HEK293 (cell line): ENCODE results near the gene PALM3.

Source experiments
- REPIN1 ChIP-seq: fragments of 450-650 bp; formaldehyde crosslinking; IDR thresholded peaks from 2 replicates; pipeline ENCODE4 v1.5.1; 2017; ENCODE audit warnings: missing biosample characterization, missing genetic modification characterization, low read depth
- TCF7L2 ChIP-seq: IDR thresholded peaks from 2 replicates; pipeline ENCODE4 v1.6.1; 2011; ENCODE audit warnings: low read depth, mild to moderate bottlenecking, inconsistent platforms, low read length, moderate library complexity, borderline replicate concordance
- YY1 ChIP-seq: fragments of 450-650 bp; formaldehyde crosslinking; IDR thresholded peaks from 2 replicates; pipeline ENCODE4 v1.5.1; 2018; ENCODE audit warnings: missing biosample characterization, missing genetic modification characterization
- ZBTB17 ChIP-seq: fragments of 450-650 bp; formaldehyde crosslinking; IDR thresholded peaks from 2 replicates; pipeline ENCODE4 v1.5.1; 2016; ENCODE audit warnings: missing biosample characterization, missing genetic modification characterization
- ZFP3 ChIP-seq: fragments of 450-650 bp; formaldehyde crosslinking; IDR thresholded peaks from 2 replicates; pipeline ENCODE4 v1.5.1; 2016; ENCODE audit warnings: low read depth, missing biosample characterization, missing genetic modification characterization
- ZNF274 ChIP-seq, 2 experiments: fragments of 200-500 bp in 1 of 2; fragments of 450-650 bp in 1 of 2; sonication (Bioruptor generic) in 1 of 2; formaldehyde crosslinking in 1 of 2; IDR thresholded peaks; 2 replicates each; pipeline versions ENCODE4 v1.5.1 to v1.6.1; 2014 to 2016; ENCODE audit warnings: borderline replicate concordance in 1 of 2, inconsistent platforms in 1 of 2, low read length in 1 of 2, missing biosample characterization in 1 of 2, missing genetic modification characterization in 1 of 2
- ZNF292 ChIP-seq: fragments of 450-650 bp; formaldehyde crosslinking; IDR thresholded peaks from 2 replicates; pipeline ENCODE4 v1.5.1; 2016; ENCODE audit warnings: low read depth, missing biosample characterization, missing genetic modification characterization, borderline replicate concordance
- ZNF311 ChIP-seq: fragments of 450-650 bp; formaldehyde crosslinking; IDR thresholded peaks from 2 replicates; pipeline ENCODE4 v1.5.1; 2017; ENCODE audit warnings: missing biosample characterization, missing genetic modification characterization, borderline replicate concordance
- ZNF660 ChIP-seq: fragments of 450-650 bp; IDR thresholded peaks from 2 replicates; pipeline ENCODE4 v1.5.1; 2018; ENCODE audit warnings: missing biosample characterization, mild to moderate bottlenecking, missing genetic modification characterization
- ZNF837 ChIP-seq: fragments of 450-650 bp; formaldehyde crosslinking; IDR thresholded peaks from 2 replicates; pipeline ENCODE4 v1.5.1; 2016; ENCODE audit warnings: missing biosample characterization, missing genetic modification characterization
- TF ChIP-seq, protein P1 (sequence below): fragments of 450-650 bp; formaldehyde crosslinking; IDR thresholded peaks from 2 replicates; pipeline ENCODE4 v1.5.1; 2016; ENCODE audit warnings: missing biosample characterization, missing genetic modification characterization
- TF ChIP-seq, protein P2 (sequence below): fragments of 450-650 bp; formaldehyde crosslinking; IDR thresholded peaks from 2 replicates; pipeline ENCODE4 v1.5.1; 2016; ENCODE audit warnings: missing biosample characterization, missing genetic modification characterization, low read depth

DNA sequence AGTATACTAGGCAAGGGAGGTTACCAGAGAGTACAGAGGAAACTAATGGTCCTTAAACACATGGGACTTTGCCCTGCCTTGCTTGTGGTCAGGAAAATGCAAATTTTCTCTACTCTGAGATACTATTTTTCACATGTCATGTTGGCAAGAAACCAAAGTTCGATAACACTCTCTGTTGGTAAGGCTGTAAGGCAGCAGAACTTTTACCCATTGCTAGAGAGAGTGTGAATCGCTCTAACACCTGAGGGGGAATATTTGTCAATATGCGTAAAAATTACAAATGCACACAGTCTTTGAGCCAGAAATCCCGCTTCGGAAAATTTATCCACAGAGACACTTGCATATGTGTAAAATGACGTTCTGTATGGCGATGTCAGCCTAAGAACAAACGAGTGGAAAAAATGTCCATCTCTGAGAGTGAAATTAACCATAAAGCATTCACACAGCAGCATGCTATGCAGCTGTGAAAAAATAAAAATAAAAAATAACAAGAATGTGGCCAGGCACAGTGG lies 46.3 kb downstream of the PALM3 start:
- TF ChIP-seq ZNF660 (tag by site-specific recombination) (no peak), REPIN1 (tag by site-specific recombination) (no peak), YY1 (tag by site-specific recombination) (no peak), TCF7L2 (no peak), ZNF274 (IDR thresholded peaks at IDR 0.05; ENCODE audit: low read length) (no peak), ZNF274 (tag by site-specific recombination; IDR thresholded peaks at IDR 0.05; ENCODE audit: borderline replicate concordance) (no peak), ZFP3 (no peak), ZNF837 (no peak), ZBTB17 (tag by site-specific recombination) (peak; percentile 67), ZNF292 (tag by site-specific recombination) (no peak), ZNF311 (no peak)
- TF ChIP-seq, protein P1, sequence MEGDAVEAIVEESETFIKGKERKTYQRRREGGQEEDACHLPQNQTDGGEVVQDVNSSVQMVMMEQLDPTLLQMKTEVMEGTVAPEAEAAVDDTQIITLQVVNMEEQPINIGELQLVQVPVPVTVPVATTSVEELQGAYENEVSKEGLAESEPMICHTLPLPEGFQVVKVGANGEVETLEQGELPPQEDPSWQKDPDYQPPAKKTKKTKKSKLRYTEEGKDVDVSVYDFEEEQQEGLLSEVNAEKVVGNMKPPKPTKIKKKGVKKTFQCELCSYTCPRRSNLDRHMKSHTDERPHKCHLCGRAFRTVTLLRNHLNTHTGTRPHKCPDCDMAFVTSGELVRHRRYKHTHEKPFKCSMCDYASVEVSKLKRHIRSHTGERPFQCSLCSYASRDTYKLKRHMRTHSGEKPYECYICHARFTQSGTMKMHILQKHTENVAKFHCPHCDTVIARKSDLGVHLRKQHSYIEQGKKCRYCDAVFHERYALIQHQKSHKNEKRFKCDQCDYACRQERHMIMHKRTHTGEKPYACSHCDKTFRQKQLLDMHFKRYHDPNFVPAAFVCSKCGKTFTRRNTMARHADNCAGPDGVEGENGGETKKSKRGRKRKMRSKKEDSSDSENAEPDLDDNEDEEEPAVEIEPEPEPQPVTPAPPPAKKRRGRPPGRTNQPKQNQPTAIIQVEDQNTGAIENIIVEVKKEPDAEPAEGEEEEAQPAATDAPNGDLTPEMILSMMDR, result no peak
- TF ChIP-seq, protein P2, sequence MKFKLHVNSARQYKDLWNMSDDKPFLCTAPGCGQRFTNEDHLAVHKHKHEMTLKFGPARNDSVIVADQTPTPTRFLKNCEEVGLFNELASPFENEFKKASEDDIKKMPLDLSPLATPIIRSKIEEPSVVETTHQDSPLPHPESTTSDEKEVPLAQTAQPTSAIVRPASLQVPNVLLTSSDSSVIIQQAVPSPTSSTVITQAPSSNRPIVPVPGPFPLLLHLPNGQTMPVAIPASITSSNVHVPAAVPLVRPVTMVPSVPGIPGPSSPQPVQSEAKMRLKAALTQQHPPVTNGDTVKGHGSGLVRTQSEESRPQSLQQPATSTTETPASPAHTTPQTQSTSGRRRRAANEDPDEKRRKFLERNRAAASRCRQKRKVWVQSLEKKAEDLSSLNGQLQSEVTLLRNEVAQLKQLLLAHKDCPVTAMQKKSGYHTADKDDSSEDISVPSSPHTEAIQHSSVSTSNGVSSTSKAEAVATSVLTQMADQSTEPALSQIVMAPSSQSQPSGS (tag by site-specific recombination), result no peak
